Panc1 (cell line): Measurements from ENCODE around the gene TMC8. TPM values are rescaled to one million over a fixed set of nuclear protein-coding genes. Genes with fewer than 3 reads are reported as not detected.

Experiments used
- ATAC-seq: fragments of 200-7000 bp; cut with Tn5 transposase; 2 replicates; pipeline ENCODE4 v1.9.1; 2020; ENCODE audit warnings: mild to moderate bottlenecking, moderate library complexity
- BruUV-seq: library from RNA; stranded (reverse); fragments of 400-500 nt; replicated peaks from 2 replicates; lab custom pipeline; 2021; lab: Mats Ljungman, UMichigan
- CTCF ChIA-PET: fragments of 300-600 bp; sonication (Branson Sonifier 250); formaldehyde crosslinking; loops from one replicate; lab custom pipeline; 2022; ENCODE audit warnings: antibody characterized with exemption; lab: Charles Lee
- POLR2A ChIA-PET: fragments of 300-600 bp; sonication (Branson Sonifier 250); formaldehyde crosslinking; loops from one replicate; lab custom pipeline; 2022; ENCODE audit warnings: antibody characterized with exemption; lab: Charles Lee
- DNase-seq: peaks from one replicate; pipeline ENCODE4 v3.0.0-alpha.2; 2010; ENCODE audit warnings: low read depth, low spot score
- H3K27ac ChIP-seq: 2 replicates; pipeline ENCODE4 v1.5.1; 2011; ENCODE audit warnings: mild to moderate bottlenecking, low read length, inconsistent platforms
- H3K27me3 ChIP-seq: fragments of 200-500 bp; sonication (Bioruptor generic); 2 replicates; pipeline ENCODE4 v1.6.0; 2014; ENCODE audit warnings: low read length, inconsistent platforms; ENCODE audit not compliant: control insufficient read depth, insufficient read depth
- H3K36me3 ChIP-seq: fragments of 200-500 bp; sonication (Bioruptor generic); 2 replicates; pipeline ENCODE4 v1.5.1; 2014; ENCODE audit warnings: inconsistent platforms, mild to moderate bottlenecking, low read length, moderate library complexity; ENCODE audit not compliant: control insufficient read depth, insufficient read depth
- H3K4me1 ChIP-seq: 2 replicates; pipeline ENCODE4 v1.5.1; 2011; ENCODE audit warnings: inconsistent platforms, mild to moderate bottlenecking, low read length, moderate library complexity; ENCODE audit not compliant: control insufficient read depth, insufficient read depth
- H3K4me3 ChIP-seq, 2 experiments: 2 replicates each; pipeline ENCODE4 v1.5.1; 2011 to 2012; ENCODE audit warnings: low read depth in 2 of 2, low read length in 2 of 2, mild to moderate bottlenecking in 2 of 2, inconsistent platforms in 1 of 2, moderate library complexity in 1 of 2
- H3K9me3 ChIP-seq: fragments of 200-500 bp; sonication (Bioruptor generic); 2 replicates; pipeline ENCODE4 v1.5.1; 2014; ENCODE audit warnings: low read depth, mild to moderate bottlenecking, inconsistent platforms, low read length, moderate library complexity; ENCODE audit not compliant: control insufficient read depth, insufficient read depth
- POLR2AphosphoS5 ChIP-seq: IDR thresholded peaks from 2 replicates; pipeline ENCODE4 v1.6.1; 2012; ENCODE audit warnings: mild to moderate bottlenecking, low read depth, low read length, moderate library complexity
- SIN3A ChIP-seq: IDR thresholded peaks from 2 replicates; pipeline ENCODE4 v1.6.1; 2012; ENCODE audit warnings: low read depth, mild to moderate bottlenecking, low read length, moderate library complexity, borderline replicate concordance; ENCODE audit not compliant: insufficient read depth
- TCF7L2 ChIP-seq: IDR thresholded peaks from 2 replicates; pipeline ENCODE4 v1.6.1; 2011; ENCODE audit warnings: mild to moderate bottlenecking, low read depth, low read length, inconsistent platforms
- in situ Hi-C: cut with HindIII; loops from 2 replicates; pipeline ENCODE4 v1.10.0; 2016; ENCODE audit warnings: low sequenced_read_pairs, low pct_unique_long_range_greater_than_20kb
- intact Hi-C: fragments of 100-400 bp; cut with micrococcal nuclease; formaldehyde crosslinking; loops from one replicate; pipeline ENCODE4 v1.10.0; 2022; ENCODE audit not compliant: unreplicated experiment
- total RNA-seq: library from RNA; stranded (reverse); gene quantifications from one replicate; pipeline ENCODE4 v1.2.1, GENCODE V29; 2021; ENCODE audit not compliant: unreplicated experiment
- TF ChIP-seq, protein P1 (sequence below), 2 experiments: IDR thresholded peaks; 2 replicates each; pipeline ENCODE4 v1.6.1; 2011 to 2012; ENCODE audit warnings: low read depth in 2 of 2, control low read depth in 1 of 2, low read length in 1 of 2, mild to moderate bottlenecking in 1 of 2, moderate library complexity in 1 of 2; ENCODE audit not compliant: insufficient read depth in 1 of 2
- TF ChIP-seq, protein P2 (sequence below): fragments of 450-650 bp; IDR thresholded peaks from 2 replicates; pipeline ENCODE4 v1.5.1; 2017; ENCODE audit warnings: mild to moderate bottlenecking

The TMC8 gene
- total RNA-seq, 1 experiment from 2014 or later: 1.4 TPM

- POLR2A ChIA-PET: interaction anchor here (0.6 kb wide), 1 partner anchor 140 kb away, joined by 3 read pairs; no protein-coding TSS in a partner anchor
- BruUV-seq: no TSS peak
- DNase-seq (no peak), ATAC-seq (no peak)
- Histone ChIP-seq H3K4me1 (no peaks in the 10 kb centered on the region), H3K9me3 (no peaks in the 10 kb centered on the region), H3K36me3 (no peaks in the 10 kb centered on the region), H3K27me3 (no peaks in the 10 kb centered on the region), H3K27ac (no peak overlapping the region), H3K4me3 (no peak overlapping the region)
- in situ Hi-C loops: no loop called here
- CTCF ChIA-PET: interaction anchor here (0.6 to 0.7 kb wide), 4 partner anchors 9 to 87 kb away, joined by 3 to 6 read pairs (median 4); no protein-coding TSS in a partner anchor
- TF ChIP-seq, protein P1, sequence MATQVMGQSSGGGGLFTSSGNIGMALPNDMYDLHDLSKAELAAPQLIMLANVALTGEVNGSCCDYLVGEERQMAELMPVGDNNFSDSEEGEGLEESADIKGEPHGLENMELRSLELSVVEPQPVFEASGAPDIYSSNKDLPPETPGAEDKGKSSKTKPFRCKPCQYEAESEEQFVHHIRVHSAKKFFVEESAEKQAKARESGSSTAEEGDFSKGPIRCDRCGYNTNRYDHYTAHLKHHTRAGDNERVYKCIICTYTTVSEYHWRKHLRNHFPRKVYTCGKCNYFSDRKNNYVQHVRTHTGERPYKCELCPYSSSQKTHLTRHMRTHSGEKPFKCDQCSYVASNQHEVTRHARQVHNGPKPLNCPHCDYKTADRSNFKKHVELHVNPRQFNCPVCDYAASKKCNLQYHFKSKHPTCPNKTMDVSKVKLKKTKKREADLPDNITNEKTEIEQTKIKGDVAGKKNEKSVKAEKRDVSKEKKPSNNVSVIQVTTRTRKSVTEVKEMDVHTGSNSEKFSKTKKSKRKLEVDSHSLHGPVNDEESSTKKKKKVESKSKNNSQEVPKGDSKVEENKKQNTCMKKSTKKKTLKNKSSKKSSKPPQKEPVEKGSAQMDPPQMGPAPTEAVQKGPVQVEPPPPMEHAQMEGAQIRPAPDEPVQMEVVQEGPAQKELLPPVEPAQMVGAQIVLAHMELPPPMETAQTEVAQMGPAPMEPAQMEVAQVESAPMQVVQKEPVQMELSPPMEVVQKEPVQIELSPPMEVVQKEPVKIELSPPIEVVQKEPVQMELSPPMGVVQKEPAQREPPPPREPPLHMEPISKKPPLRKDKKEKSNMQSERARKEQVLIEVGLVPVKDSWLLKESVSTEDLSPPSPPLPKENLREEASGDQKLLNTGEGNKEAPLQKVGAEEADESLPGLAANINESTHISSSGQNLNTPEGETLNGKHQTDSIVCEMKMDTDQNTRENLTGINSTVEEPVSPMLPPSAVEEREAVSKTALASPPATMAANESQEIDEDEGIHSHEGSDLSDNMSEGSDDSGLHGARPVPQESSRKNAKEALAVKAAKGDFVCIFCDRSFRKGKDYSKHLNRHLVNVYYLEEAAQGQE (IDR thresholded peaks at IDR 0.05; ENCODE audit: insufficient read depth in 1 of 2, low read depth in 2 of 2, low read length in 1 of 2): no peak
- no peak for TF ChIP-seq SIN3A
- TF ChIP-seq, protein P2, sequence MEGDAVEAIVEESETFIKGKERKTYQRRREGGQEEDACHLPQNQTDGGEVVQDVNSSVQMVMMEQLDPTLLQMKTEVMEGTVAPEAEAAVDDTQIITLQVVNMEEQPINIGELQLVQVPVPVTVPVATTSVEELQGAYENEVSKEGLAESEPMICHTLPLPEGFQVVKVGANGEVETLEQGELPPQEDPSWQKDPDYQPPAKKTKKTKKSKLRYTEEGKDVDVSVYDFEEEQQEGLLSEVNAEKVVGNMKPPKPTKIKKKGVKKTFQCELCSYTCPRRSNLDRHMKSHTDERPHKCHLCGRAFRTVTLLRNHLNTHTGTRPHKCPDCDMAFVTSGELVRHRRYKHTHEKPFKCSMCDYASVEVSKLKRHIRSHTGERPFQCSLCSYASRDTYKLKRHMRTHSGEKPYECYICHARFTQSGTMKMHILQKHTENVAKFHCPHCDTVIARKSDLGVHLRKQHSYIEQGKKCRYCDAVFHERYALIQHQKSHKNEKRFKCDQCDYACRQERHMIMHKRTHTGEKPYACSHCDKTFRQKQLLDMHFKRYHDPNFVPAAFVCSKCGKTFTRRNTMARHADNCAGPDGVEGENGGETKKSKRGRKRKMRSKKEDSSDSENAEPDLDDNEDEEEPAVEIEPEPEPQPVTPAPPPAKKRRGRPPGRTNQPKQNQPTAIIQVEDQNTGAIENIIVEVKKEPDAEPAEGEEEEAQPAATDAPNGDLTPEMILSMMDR: no peak
- intact Hi-C loops: no loop called here
Observed at GRCh38 chr17:78088529-78088928, 42.0 kb upstream of the TMC8 start.

GRCh38 chr17:78089576-78090281 lies 40.8 kb upstream of the TMC8 start:
- Histone ChIP-seq H3K27me3 (no peaks in the 10 kb centered on the region), H3K4me3 (no peak overlapping the region), H3K36me3 (no peaks in the 10 kb centered on the region), H3K4me1 (no peaks in the 10 kb centered on the region), H3K9me3 (no peaks in the 10 kb centered on the region), H3K27ac (no peak overlapping the region)
- no TSS peak for BruUV-seq
- ATAC-seq: no peak
- intact Hi-C loops (no loop called here), in situ Hi-C loops (no loop called here)
- TF ChIP-seq POLR2AphosphoS5 (no peak), TCF7L2 (no peak), SIN3A (no peak)
- TF ChIP-seq, protein P2: no peak
- TF ChIP-seq, protein P1 (IDR thresholded peaks at IDR 0.05; ENCODE audit: insufficient read depth in 1 of 2, low read depth in 2 of 2, low read length in 1 of 2): no peak
- DNase-seq: no peak
- ChIA-PET CTCF (no interaction called here), POLR2A (interaction anchor here (0.6 to 1.4 kb wide), 2 partner anchors 46 to 154 kb away, joined by 7 to 12 read pairs; no protein-coding TSS in a partner anchor)
